ENCODE results near the gene MYH15.

MYH15 gene

GRCh38 chr3:108509263-108509662 lies 1.1 kb downstream of the MYH15 start:
- DNase-seq = no peak

GRCh38 chr3:108507902-108508301 lies 2.5 kb downstream of the MYH15 start:
- no peak for DNase-seq

GRCh38 chr3:108505811-108506210 lies 4.6 kb downstream of the MYH15 start:
- no peak for DNase-seq

- DNase-seq = no peak
These were observed 6.7 kb downstream of the MYH15 start for GRCh38 chr3:108503722-108504121.

GRCh38 chr3:108501535-108501934 lies 8.9 kb downstream of the MYH15 start:
- DNase-seq = no peak

- DNase-seq = no peak
These were observed 9.7 kb downstream of the MYH15 start for GRCh38 chr3:108500728-108501127.

- no peak for DNase-seq
These were observed 13.1 kb downstream of the MYH15 start for GRCh38 chr3:108497271-108497670.

- no peak for DNase-seq
These were observed 14.7 kb downstream of the MYH15 start for GRCh38 chr3:108495717-108496116.

- DNase-seq = no peak
These were observed 15.4 kb downstream of the MYH15 start for GRCh38 chr3:108494906-108495531.

- no peak for DNase-seq
These were observed 16.5 kb downstream of the MYH15 start for GRCh38 chr3:108493862-108494261.

- DNase-seq = no peak
These were observed 18.9 kb downstream of the MYH15 start for GRCh38 chr3:108491456-108491855.

GRCh38 chr3:108489776-108490175 lies 20.6 kb downstream of the MYH15 start:
- DNase-seq = peak; percentile 17

GRCh38 chr3:108488631-108489030 lies 21.8 kb downstream of the MYH15 start:
- DNase-seq = no peak

- no peak for DNase-seq
These were observed 23.0 kb downstream of the MYH15 start for GRCh38 chr3:108487439-108487838.

- DNase-seq = no peak
These were observed 23.5 kb downstream of the MYH15 start for GRCh38 chr3:108486941-108487340.

GRCh38 chr3:108486338-108486737 lies 24.1 kb downstream of the MYH15 start:
- no peak for DNase-seq

GRCh38 chr3:108485146-108485545 lies 25.2 kb downstream of the MYH15 start:
- no peak for DNase-seq

GRCh38 chr3:108479224-108479623 lies 31.2 kb downstream of the MYH15 start:
- DNase-seq = no peak

- peak; percentile 53 for DNase-seq
These were observed 32.8 kb downstream of the MYH15 start for GRCh38 chr3:108477511-108478147.

GRCh38 chr3:108475220-108475782 lies 35.1 kb downstream of the MYH15 start:
- DNase-seq = no peak

- DNase-seq = no peak
These were observed 35.8 kb downstream of the MYH15 start for GRCh38 chr3:108474581-108474980.

- no peak for DNase-seq
These were observed 36.7 kb downstream of the MYH15 start for GRCh38 chr3:108473711-108474110.

GRCh38 chr3:108472001-108472591 lies 38.3 kb downstream of the MYH15 start:
- no peak for DNase-seq

- no peak for DNase-seq
These were observed 39.0 kb downstream of the MYH15 start for GRCh38 chr3:108471426-108471825.

Data from activated CD8-positive, alpha-beta memory T cell treated with anti-CD3 and anti-CD28 coated beads, Interleukin-2, amount 50 U/mL, for 4 hours (primary cell).